GM12891 (cell line): ENCODE results near the gene IKZF1.

ENCODE experiments used
- POLR2A ChIP-seq: IDR thresholded peaks from 2 replicates; pipeline ENCODE4 v1.6.1; 2011; ENCODE audit warnings: low read depth, low read length, control low read depth
- POLR2AphosphoS5 ChIP-seq: IDR thresholded peaks from 2 replicates; pipeline ENCODE4 v1.6.1; 2011; ENCODE audit warnings: low read depth, low read length, control low read depth
- TAF1 ChIP-seq: IDR thresholded peaks from 2 replicates; pipeline ENCODE4 v1.6.1; 2011; ENCODE audit warnings: low read depth, low read length, control low read depth

DNA sequence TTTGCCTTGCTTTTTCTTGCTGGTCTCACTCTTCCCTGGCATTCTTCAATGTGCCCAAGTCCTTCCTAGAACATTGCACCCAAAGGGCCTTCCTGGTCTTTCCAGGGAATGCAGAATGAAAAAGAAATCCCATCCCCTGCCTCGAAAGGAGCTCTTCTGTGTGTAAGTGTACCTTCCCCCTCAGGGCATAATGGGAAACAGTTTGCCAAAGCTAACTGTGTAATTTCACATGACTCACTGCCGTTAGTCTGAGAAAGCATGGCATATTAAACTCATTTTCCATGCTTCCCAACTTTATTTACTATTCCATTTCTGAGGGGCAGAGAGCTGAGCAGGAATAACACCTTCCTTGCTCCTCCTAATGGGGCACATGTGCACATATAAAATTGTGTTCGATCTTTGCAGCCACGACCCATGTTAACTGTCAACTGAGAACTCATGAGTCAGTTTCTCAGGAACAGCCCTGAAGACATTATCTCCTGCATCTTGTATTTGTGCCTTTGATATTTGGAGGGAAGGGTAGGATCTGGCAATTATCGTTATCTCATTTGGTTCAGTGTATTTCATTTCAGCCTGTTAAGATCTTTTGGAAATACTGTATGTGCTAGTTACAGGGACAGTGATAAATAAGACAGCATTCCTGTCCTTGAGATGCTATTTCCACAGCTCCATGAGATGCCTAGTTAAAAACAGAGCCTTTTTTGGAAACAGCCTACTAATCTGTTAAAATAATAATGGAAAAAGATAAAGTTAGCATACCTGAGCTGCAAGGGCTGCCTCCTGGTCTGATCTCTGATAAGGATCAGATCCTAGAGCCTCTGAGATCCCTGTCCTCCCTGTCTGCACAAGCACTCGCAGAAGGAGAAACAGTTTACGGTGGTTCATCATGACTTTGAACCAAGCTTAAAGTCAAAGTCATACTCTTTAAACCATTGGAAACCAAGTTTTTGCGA is 42.3 kb downstream of the IKZF1 start:
- TF ChIP-seq POLR2AphosphoS5 (no peak), TAF1 (no peak), POLR2A (no peak)
